Esophagus muscularis mucosa (tissue), 4 donors: ENCODE data around the gene TPX2. TPM values are rescaled to one million over a fixed set of nuclear protein-coding genes. Genes with fewer than 3 reads are reported as not detected.
A peak's percentile ranks its signal among the peaks of the same experiment; 100 is the strongest.

ENCODE experiments used
- DNase-seq: peaks from one replicate; pipeline ENCODE4 v3.0.0-alpha.2; 2017; ENCODE audit errors: extremely low spot score
- H3K27ac ChIP-seq, 4 donors: fragments of 200-600 bp; sonication (generic); replicated peaks in 1 of 4; 1 replicate in 3 of 4; 2 replicates in 1 of 4; pipeline ENCODE4 v1.5.1; 2016 to 2019; ENCODE audit warnings: mild to moderate bottlenecking in 1 of 4
- H3K27me3 ChIP-seq, 4 donors: fragments of 200-600 bp; sonication (generic); one replicate each; pipeline versions ENCODE4 v1.5.1 to v1.6.0; 2016 to 2019
- H3K36me3 ChIP-seq, 4 donors: fragments of 200-600 bp; sonication (generic); one replicate each; pipeline ENCODE4 v1.5.1; 2016 to 2019
- H3K4me1 ChIP-seq, 4 donors: fragments of 200-600 bp; sonication (generic); one replicate each; pipeline ENCODE4 v1.5.1; 2016 to 2019
- H3K4me3 ChIP-seq, 4 donors: fragments of 200-600 bp; sonication (generic); 1 replicate in 2 of 4; 2 replicates in 2 of 4; pipeline ENCODE4 v1.5.1; 2016 to 2019; ENCODE audit warnings: mild to moderate bottlenecking in 4 of 4, moderate library complexity in 1 of 4
- H3K9me3 ChIP-seq, 4 donors: fragments of 200-600 bp; sonication (generic); 1 replicate in 3 of 4; 2 replicates in 1 of 4; pipeline ENCODE4 v1.5.1; 2016 to 2019
- EP300 ChIP-seq: sonication (generic); formaldehyde crosslinking; IDR thresholded peaks from one replicate; pipeline ENCODE4 v1.6.1; 2017; ENCODE audit warnings: antibody characterized with exemption
- POLR2A ChIP-seq: fragments of 450-650 bp; IDR thresholded peaks from one replicate; pipeline ENCODE4 v1.6.1; 2017; ENCODE audit warnings: antibody characterized with exemption, moderate library complexity, mild to moderate bottlenecking, low read depth
- POLR2AphosphoS5 ChIP-seq, 2 donors: sonication (generic); formaldehyde crosslinking; IDR thresholded peaks; one replicate each; pipeline ENCODE4 v1.6.1; 2017; ENCODE audit warnings: antibody characterized with exemption in 2 of 2
- WGBS: methylation state at CpG from one replicate; pipeline ENCODE4 v1.1.5; 2018; 5-methylcytosine and 5-hydroxymethylcytosine counted together
- intact Hi-C: fragments of 100-400 bp; cut with DNase I; formaldehyde crosslinking; loops from one replicate; pipeline ENCODE4 v1.15.1; 2023
- total RNA-seq, 4 donors: library from RNA; depleted of rRNA; stranded (reverse); fragments of >200 nt; gene quantifications; one replicate each; pipeline versions ENCODE4 v1.1.0 to v1.2.1, GENCODE V29; 2016
- TF ChIP-seq, protein P1 (sequence below), 3 experiments: fragments of 200-600 bp in 2 of 3; fragments of 450-650 bp in 1 of 3; sonication (generic) in 2 of 3; IDR thresholded peaks; one replicate each; pipeline ENCODE4 v1.5.1; 2017 to 2019; ENCODE audit warnings: antibody characterized with exemption in 3 of 3, mild to moderate bottlenecking in 2 of 3, moderate library complexity in 1 of 3

The TPX2 gene
- total RNA-seq, 4 donors from 2014 or later = under 0.01 to 1.1 (median 0.38) TPM

DNA sequence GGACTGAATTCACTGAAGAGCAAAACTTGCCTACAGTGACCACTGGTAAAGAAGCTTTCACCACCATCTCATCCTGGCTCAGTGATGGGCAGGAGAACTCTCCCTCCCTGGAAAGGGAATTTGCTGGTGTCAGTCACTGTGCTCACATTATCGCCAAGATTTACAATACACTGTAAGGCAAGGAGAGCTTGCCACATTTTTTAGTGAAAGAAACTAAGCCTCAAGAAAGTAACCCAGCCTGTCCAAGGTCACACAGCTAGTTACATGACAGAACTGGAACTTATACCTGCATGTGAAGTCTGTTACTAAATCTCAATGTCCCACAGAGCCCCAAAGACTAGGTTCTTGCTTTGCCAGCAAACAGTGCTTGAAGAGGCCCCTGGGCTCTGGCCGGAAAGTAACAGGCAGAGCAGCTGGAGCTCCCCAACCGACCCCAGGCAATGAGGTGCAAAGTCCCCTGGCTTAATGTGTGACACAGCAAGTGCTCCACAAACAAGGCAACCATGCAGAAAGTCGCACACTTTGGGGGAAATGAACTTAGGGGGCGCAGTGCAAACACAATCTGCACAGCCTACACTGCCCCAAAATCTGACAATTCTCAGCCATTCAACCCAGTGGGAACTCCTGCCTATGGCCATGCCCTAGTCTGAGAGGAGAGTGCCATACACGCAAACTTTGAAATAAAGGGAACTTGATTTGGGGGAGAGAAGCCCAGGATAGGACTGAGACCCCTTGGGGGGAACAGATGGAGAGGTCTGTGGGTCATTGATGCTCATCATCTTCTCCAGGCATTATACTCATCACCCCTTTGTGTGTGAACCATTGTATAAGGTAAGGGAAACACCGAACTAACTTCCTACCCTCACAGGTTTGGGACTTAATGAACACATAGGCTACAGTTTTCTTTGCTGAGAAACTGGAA lies 18.3 kb upstream of the TPX2 start:
- intact Hi-C loops = loop anchor here (5.0 kb wide), 1 partner anchor 148 kb away; no protein-coding TSS in a partner anchor
- peak overlapping the region; percentile 73 to 89 (median 82) for H3K4me3 ChIP-seq
- no peaks in the 10 kb centered on the region for H3K27me3 ChIP-seq
- DNase-seq = no peak
- H3K9me3 ChIP-seq = no peaks in the 10 kb centered on the region
- peaks cover 0 to 43% (median 4%) of the 10 kb centered on the region in 4 donors for H3K36me3 ChIP-seq
- peak overlapping the region; percentile 93 to 99 (median 96) for H3K27ac ChIP-seq
- TF ChIP-seq, protein P1, sequence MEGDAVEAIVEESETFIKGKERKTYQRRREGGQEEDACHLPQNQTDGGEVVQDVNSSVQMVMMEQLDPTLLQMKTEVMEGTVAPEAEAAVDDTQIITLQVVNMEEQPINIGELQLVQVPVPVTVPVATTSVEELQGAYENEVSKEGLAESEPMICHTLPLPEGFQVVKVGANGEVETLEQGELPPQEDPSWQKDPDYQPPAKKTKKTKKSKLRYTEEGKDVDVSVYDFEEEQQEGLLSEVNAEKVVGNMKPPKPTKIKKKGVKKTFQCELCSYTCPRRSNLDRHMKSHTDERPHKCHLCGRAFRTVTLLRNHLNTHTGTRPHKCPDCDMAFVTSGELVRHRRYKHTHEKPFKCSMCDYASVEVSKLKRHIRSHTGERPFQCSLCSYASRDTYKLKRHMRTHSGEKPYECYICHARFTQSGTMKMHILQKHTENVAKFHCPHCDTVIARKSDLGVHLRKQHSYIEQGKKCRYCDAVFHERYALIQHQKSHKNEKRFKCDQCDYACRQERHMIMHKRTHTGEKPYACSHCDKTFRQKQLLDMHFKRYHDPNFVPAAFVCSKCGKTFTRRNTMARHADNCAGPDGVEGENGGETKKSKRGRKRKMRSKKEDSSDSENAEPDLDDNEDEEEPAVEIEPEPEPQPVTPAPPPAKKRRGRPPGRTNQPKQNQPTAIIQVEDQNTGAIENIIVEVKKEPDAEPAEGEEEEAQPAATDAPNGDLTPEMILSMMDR (IDR thresholded peaks at IDR 0.05) = no peak
- TF ChIP-seq POLR2AphosphoS5 (IDR thresholded peaks at IDR 0.05) = peak in 1 of 2 donors; percentile 2
- TF ChIP-seq EP300 = no peak
- TF ChIP-seq POLR2A = no peak
- WGBS = 34% methylated on average over 7 of the region's 7 CpGs
- H3K4me1 ChIP-seq = peaks cover 37 to 66% (median 58%) of the 10 kb centered on the region in 4 donors

DNA sequence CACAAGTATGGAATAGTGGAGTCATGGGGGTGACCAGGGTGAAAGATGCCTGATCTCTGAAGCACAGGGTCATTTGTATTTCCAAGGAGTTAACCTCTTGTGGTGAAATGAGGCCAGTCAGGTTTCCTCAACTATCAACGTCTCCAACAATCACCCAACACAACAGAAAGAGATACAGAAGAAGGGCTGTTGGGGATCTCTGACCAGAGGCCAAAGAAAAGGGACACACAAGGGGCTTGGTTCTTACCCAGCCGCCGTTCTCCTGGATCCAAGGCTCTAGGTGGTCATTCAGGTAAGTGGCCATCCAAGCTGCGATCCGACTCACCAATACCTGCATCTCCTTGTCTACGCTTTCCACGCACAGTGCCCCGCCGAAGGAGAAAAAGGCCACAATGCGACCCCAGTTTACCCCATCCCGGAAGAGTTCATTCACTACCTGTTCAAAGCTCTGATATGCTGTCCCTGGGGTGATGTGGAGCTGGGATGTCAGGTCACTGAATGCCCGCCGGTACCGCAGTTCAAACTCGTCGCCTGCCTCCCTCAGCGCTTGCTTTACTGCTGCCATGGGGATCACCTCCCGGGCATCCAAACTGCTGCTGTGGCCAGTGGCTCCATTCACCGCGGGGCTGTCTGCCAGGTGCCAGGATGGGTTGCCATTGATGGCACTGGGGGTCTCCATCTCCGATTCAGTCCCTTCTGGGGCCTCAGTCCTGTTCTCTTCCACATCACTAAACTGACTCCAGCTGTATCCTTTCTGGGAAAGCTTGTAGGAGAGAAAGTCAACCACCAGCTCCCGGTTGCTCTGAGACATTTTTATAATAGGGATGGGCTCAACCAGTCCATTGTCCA lies 17.5 kb upstream of the TPX2 start:
- intact Hi-C loops = loop anchor here (5.0 kb wide), 1 partner anchor 149 kb away; no protein-coding TSS in a partner anchor
- peaks cover 29 to 57% (median 50%) of the 10 kb centered on the region in 4 donors for H3K4me1 ChIP-seq

GRCh38 chr20:31722257-31723068 lies 16.6 kb upstream of the TPX2 start, which contains the start of gene BCL2L1:
BCL2L1 (minus strand) TSS chr20:31722868; CDS start chr20:31722218, 650 bp downstream.
- intact Hi-C loops = loop anchor here (5.0 kb wide), 1 partner anchor 150 kb away; no protein-coding TSS in a partner anchor
- DNase-seq = peak; percentile 95
- TF ChIP-seq POLR2A (peak; percentile 53), EP300 (no peak), POLR2AphosphoS5 (IDR thresholded peaks at IDR 0.05) (peak; percentile 83 to 84)
- TF ChIP-seq, protein P1 (IDR thresholded peaks at IDR 0.05) = peak; percentile 46 to 82 (median 63)

More for the DNA sequence above, 17.5 kb upstream of the TPX2 start:
- Histone ChIP-seq H3K27ac (peak overlapping the region; percentile 93 to 99 (median 96)), H3K36me3 (peaks cover 0 to 36% (median 4%) of the 10 kb centered on the region in 4 donors), H3K4me3 (peak overlapping the region; percentile 73 to 89 (median 82)), H3K27me3 (no peaks in the 10 kb centered on the region), H3K9me3 (no peaks in the 10 kb centered on the region)
- DNase-seq = no peak
- TF ChIP-seq POLR2AphosphoS5 (IDR thresholded peaks at IDR 0.05) (no peak), POLR2A (no peak), EP300 (no peak)
- TF ChIP-seq, protein P1 (IDR thresholded peaks at IDR 0.05) = no peak
- WGBS = 63% methylated on average over 22 of the region's 22 CpGs

DNA sequence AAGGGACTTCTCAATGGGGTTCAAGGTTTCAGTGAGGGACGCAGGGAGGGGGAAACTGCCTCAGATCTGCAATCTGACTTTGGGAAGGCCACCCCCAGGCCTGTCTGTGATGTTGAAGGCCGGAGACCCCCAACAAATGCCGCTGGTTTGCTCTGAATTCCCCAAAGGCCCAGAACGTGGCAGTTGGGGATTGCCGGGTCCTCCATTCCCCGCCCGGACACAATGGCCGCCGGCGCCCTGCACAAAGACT lies 16.1 kb upstream of the TPX2 start:
- peaks cover 16 to 43% (median 36%) of the 10 kb centered on the region in 4 donors for H3K4me1 ChIP-seq
- DNase-seq = no peak
- no peaks in the 10 kb centered on the region for H3K9me3 ChIP-seq
- no peaks in the 10 kb centered on the region for H3K27me3 ChIP-seq
- peak overlapping the region; percentile 93 to 99 (median 96) for H3K27ac ChIP-seq
- H3K36me3 ChIP-seq = peaks cover 0 to 27% (median 4%) of the 10 kb centered on the region in 4 donors
- TF ChIP-seq EP300 (no peak), POLR2AphosphoS5 (IDR thresholded peaks at IDR 0.05) (no peak), POLR2A (no peak)
- TF ChIP-seq, protein P1 (IDR thresholded peaks at IDR 0.05) = no peak
- 0% methylated on average over 8 of the region's 10 CpGs for WGBS
- H3K4me3 ChIP-seq = peak overlapping the region; percentile 73 to 89 (median 82)
- intact Hi-C loops = loop anchor here (5.0 kb wide), 1 partner anchor 151 kb away; no protein-coding TSS in a partner anchor

More at GRCh38 chr20:31722257-31723068, 16.6 kb upstream of the TPX2 start, which contains the start of gene BCL2L1:
- H3K4me1 ChIP-seq = peaks cover 21 to 49% (median 41%) of the 10 kb centered on the region in 4 donors
- peak within 1 kb of the TSS; percentile 93 to 99 (median 96) for H3K27ac ChIP-seq
- peak within 1 kb of the TSS; percentile 73 to 89 (median 82) for H3K4me3 ChIP-seq
- H3K27me3 ChIP-seq = no peaks in the 10 kb centered on the region
- no peaks in the 10 kb centered on the region for H3K9me3 ChIP-seq
- 0% methylated on average over 19 of the region's 38 CpGs for WGBS
- peaks cover 0 to 32% (median 4%) of the 10 kb centered on the region in 4 donors for H3K36me3 ChIP-seq
